Neural cell (in vitro differentiated cells): ENCODE measurements around the gene FKBP10. TPM values are rescaled to one million over a fixed set of nuclear protein-coding genes. Genes with fewer than 3 reads are reported as not detected.

Source experiments
- H2AFZ ChIP-seq: fragments of 200-600, 300-800 bp; sonication (generic), shearing (Covaris generic); 2 replicates; pipeline ENCODE4 v1.6.0; 2014; ENCODE audit warnings: low read depth, mild to moderate bottlenecking, antibody characterized with exemption, low read length, moderate library complexity
- H3F3A ChIP-seq: fragments of 200-600 bp; shearing (Covaris generic); 2 replicates; pipeline ENCODE4 v1.6.1; 2016; ENCODE audit warnings: mild to moderate bottlenecking, moderate library complexity, mixed read lengths, antibody characterized with exemption, low read length; ENCODE audit not compliant: insufficient read depth, poor library complexity, severe bottlenecking
- H3K27ac ChIP-seq: fragments of 200-600, 300-800 bp; sonication (generic), shearing (Covaris generic); 2 replicates; pipeline ENCODE4 v1.5.1; 2014; ENCODE audit warnings: mild to moderate bottlenecking, low read length, moderate library complexity
- H3K27me3 ChIP-seq: fragments of 300-800, 200-600 bp; sonication (generic), shearing (Covaris generic); 2 replicates; pipeline ENCODE4 v1.6.0; 2014; ENCODE audit warnings: mild to moderate bottlenecking, low read depth, low read length, moderate library complexity; ENCODE audit not compliant: insufficient read depth
- H3K36me3 ChIP-seq: fragments of 300-800, 200-600 bp; sonication (generic), shearing (Covaris generic); 2 replicates; pipeline ENCODE4 v1.5.1; 2014; ENCODE audit warnings: mild to moderate bottlenecking, antibody characterized with exemption, low read length, moderate library complexity; ENCODE audit not compliant: insufficient read depth
- H3K4me2 ChIP-seq: fragments of 300-800, 200-600 bp; sonication (generic), shearing (Covaris generic); 2 replicates; pipeline ENCODE4 v1.6.0; 2014; ENCODE audit warnings: mild to moderate bottlenecking, low read length
- H3K4me3 ChIP-seq: fragments of 300-800, 200-600 bp; sonication (generic), shearing (Covaris generic); 2 replicates; pipeline ENCODE4 v1.5.1; 2014; ENCODE audit warnings: mild to moderate bottlenecking, low read length, moderate library complexity
- H3K79me2 ChIP-seq: fragments of 200-600 bp; shearing (Covaris generic); replicated peaks from 2 replicates; pipeline ENCODE4 v1.6.0; 2014; ENCODE audit warnings: mild to moderate bottlenecking, low read length, moderate library complexity; ENCODE audit not compliant: insufficient read depth
- H3K9ac ChIP-seq: fragments of 300-800, 200-600 bp; sonication (generic), shearing (Covaris generic); 2 replicates; pipeline ENCODE4 v1.6.1; 2016; ENCODE audit warnings: mild to moderate bottlenecking, low read length, mixed read lengths
- H3K9me2 ChIP-seq: fragments of 200-600 bp; shearing (Covaris generic); 2 replicates; pipeline ENCODE4 v1.6.1; 2016; ENCODE audit warnings: mild to moderate bottlenecking, low read length, mixed read lengths; ENCODE audit not compliant: insufficient read depth
- H3K9me3 ChIP-seq: fragments of 200-600, 300-800 bp; sonication (generic), shearing (Covaris generic); 2 replicates; pipeline ENCODE4 v1.6.1; 2016; ENCODE audit warnings: mild to moderate bottlenecking, mixed run types, low read length, moderate library complexity, mixed read lengths
- H4K20me1 ChIP-seq: fragments of 200-600 bp; shearing (Covaris generic); 2 replicates; pipeline ENCODE4 v1.6.1; 2016; ENCODE audit warnings: mild to moderate bottlenecking, mixed run types; ENCODE audit not compliant: insufficient read depth
- CTCF ChIP-seq: fragments of 450-650 bp; IDR thresholded peaks from 2 replicates; pipeline ENCODE4 v1.5.1; 2014; ENCODE audit warnings: antibody characterized with exemption, mild to moderate bottlenecking, moderate library complexity; ENCODE audit not compliant: poor library complexity, severe bottlenecking
- EP300 ChIP-seq: fragments of 450-650 bp; conservative IDR thresholded peaks from 2 replicates; pipeline ENCODE4 v1.6.1; 2014; ENCODE audit warnings: antibody characterized with exemption, mild to moderate bottlenecking, moderate library complexity; ENCODE audit not compliant: poor library complexity, severe bottlenecking
- EZH2 ChIP-seq: fragments of 200-600, 300-800 bp; shearing (Covaris generic), sonication (generic); IDR thresholded peaks from 2 replicates; pipeline ENCODE4 v1.6.1; 2014; ENCODE audit warnings: antibody characterized with exemption, low read length, borderline replicate concordance, mild to moderate bottlenecking; ENCODE audit not compliant: insufficient read depth, poor library complexity, severe bottlenecking
- MXI1 ChIP-seq: fragments of 450-650 bp; conservative IDR thresholded peaks from 2 replicates; pipeline ENCODE4 v1.6.1; 2014; ENCODE audit warnings: antibody characterized with exemption, mild to moderate bottlenecking; ENCODE audit not compliant: poor library complexity, severe bottlenecking
- POLR2AphosphoS5 ChIP-seq: IDR thresholded peaks from 2 replicates; pipeline ENCODE4 v1.6.1; 2012
- RAD21 ChIP-seq: fragments of 450-650 bp; conservative IDR thresholded peaks from 2 replicates; pipeline ENCODE4 v1.6.1; 2014; ENCODE audit warnings: antibody characterized with exemption, mild to moderate bottlenecking, moderate library complexity
- SMC3 ChIP-seq: fragments of 450-650 bp; conservative IDR thresholded peaks from 2 replicates; pipeline ENCODE4 v1.6.1; 2014; ENCODE audit warnings: antibody characterized with exemption, mild to moderate bottlenecking, moderate library complexity; ENCODE audit not compliant: poor library complexity
- TAF1 ChIP-seq: IDR thresholded peaks from 2 replicates; pipeline ENCODE4 v1.6.1; 2012; ENCODE audit warnings: low read depth
- polyA plus RNA-seq: library from polyadenylated mRNA; depleted of rRNA; stranded (reverse); fragments of >200 nt; gene quantifications from 2 replicates; pipeline ENCODE4 v1.2.3, GENCODE V29; 2014
- TF ChIP-seq, protein P1 (sequence below): IDR thresholded peaks from 2 replicates; pipeline ENCODE4 v1.6.1; 2012; ENCODE audit warnings: borderline replicate concordance

The FKBP10 gene
- polyA plus RNA-seq, 1 donor from 2014 or later, result 3.5 TPM

GRCh38 chr17:41773190-41773588 lies 39.6 kb upstream of the FKBP10 start:
- Histone ChIP-seq H3K79me2 (peaks cover 33% of the 10 kb centered on the region), H3F3A (no peaks in the 10 kb centered on the region), H3K9me2 (no peaks in the 10 kb centered on the region), H3K27me3 (no peaks in the 10 kb centered on the region), H3K36me3 (no peaks in the 10 kb centered on the region), H4K20me1 (peaks cover 34% of the 10 kb centered on the region), H3K27ac (no peak overlapping the region), H3K9ac (no peak overlapping the region), H3K4me3 (no peak overlapping the region), H2AFZ (no peak overlapping the region), H3K9me3 (no peaks in the 10 kb centered on the region), H3K4me2 (no peak overlapping the region)
- TF ChIP-seq EP300 (no peak), TAF1 (no peak), CTCF (no peak), EZH2 (no peak), SMC3 (no peak), RAD21 (no peak), MXI1 (no peak), POLR2AphosphoS5 (no peak)
- TF ChIP-seq, protein P1, sequence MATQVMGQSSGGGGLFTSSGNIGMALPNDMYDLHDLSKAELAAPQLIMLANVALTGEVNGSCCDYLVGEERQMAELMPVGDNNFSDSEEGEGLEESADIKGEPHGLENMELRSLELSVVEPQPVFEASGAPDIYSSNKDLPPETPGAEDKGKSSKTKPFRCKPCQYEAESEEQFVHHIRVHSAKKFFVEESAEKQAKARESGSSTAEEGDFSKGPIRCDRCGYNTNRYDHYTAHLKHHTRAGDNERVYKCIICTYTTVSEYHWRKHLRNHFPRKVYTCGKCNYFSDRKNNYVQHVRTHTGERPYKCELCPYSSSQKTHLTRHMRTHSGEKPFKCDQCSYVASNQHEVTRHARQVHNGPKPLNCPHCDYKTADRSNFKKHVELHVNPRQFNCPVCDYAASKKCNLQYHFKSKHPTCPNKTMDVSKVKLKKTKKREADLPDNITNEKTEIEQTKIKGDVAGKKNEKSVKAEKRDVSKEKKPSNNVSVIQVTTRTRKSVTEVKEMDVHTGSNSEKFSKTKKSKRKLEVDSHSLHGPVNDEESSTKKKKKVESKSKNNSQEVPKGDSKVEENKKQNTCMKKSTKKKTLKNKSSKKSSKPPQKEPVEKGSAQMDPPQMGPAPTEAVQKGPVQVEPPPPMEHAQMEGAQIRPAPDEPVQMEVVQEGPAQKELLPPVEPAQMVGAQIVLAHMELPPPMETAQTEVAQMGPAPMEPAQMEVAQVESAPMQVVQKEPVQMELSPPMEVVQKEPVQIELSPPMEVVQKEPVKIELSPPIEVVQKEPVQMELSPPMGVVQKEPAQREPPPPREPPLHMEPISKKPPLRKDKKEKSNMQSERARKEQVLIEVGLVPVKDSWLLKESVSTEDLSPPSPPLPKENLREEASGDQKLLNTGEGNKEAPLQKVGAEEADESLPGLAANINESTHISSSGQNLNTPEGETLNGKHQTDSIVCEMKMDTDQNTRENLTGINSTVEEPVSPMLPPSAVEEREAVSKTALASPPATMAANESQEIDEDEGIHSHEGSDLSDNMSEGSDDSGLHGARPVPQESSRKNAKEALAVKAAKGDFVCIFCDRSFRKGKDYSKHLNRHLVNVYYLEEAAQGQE, result no peak

- Histone ChIP-seq H3K4me2 (no peak overlapping the region), H2AFZ (no peak overlapping the region), H3F3A (no peaks in the 10 kb centered on the region), H3K27ac (no peak overlapping the region), H3K36me3 (no peaks in the 10 kb centered on the region), H4K20me1 (peaks cover 31% of the 10 kb centered on the region), H3K9me2 (no peaks in the 10 kb centered on the region), H3K4me3 (no peak overlapping the region), H3K9ac (no peak overlapping the region), H3K79me2 (peaks cover 34% of the 10 kb centered on the region), H3K9me3 (no peaks in the 10 kb centered on the region), H3K27me3 (no peaks in the 10 kb centered on the region)
- TF ChIP-seq POLR2AphosphoS5, result no peak
- TF ChIP-seq RAD21, result no peak
- TF ChIP-seq EZH2, result no peak
- TF ChIP-seq SMC3, result no peak
- TF ChIP-seq CTCF, result no peak
- no peak for TF ChIP-seq EP300
- TF ChIP-seq TAF1, result no peak
- TF ChIP-seq MXI1, result no peak
- TF ChIP-seq, protein P1, result no peak
These were observed 39.0 kb upstream of the FKBP10 start for GRCh38 chr17:41773731-41774193.
